GM12878 (cell line): ENCODE data around the gene PARS2. TPM values are rescaled to one million over a fixed set of nuclear protein-coding genes. Genes with fewer than 3 reads are reported as not detected.

Experiments used
- ATAC-seq: fragments of 200-7000 bp; cut with Tn5 transposase; 3 replicates; pipeline ENCODE4 v1.9.1; 2020; ENCODE audit warnings: mild to moderate bottlenecking, moderate library complexity
- BruUV-seq: library from RNA; stranded (reverse); fragments of 400-500 nt; replicated peaks from 2 replicates; lab custom pipeline; 2021; lab: Mats Ljungman, UMichigan
- CTCF ChIA-PET: fragments of 300-600 bp; sonication (Branson Sonifier 250); formaldehyde crosslinking; extraction: SDS; loops from one replicate; lab custom pipeline; 2021; ENCODE audit warnings: inconsistent platforms; lab: Yijun Ruan, JAX
- POLR2A ChIA-PET: fragments of 350-600 bp; formaldehyde crosslinking; extraction: SDS; loops from one replicate; lab custom pipeline; 2021; ENCODE audit warnings: inconsistent platforms; lab: Charles Lee
- RAD21 ChIA-PET: fragments of 300-600 bp; sonication (Branson Sonifier 250); formaldehyde crosslinking; loops from one replicate; lab custom pipeline; 2023; ENCODE audit warnings: antibody characterized with exemption; ENCODE audit not compliant: unreplicated experiment; lab: Charles Lee
- SMC1A ChIA-PET: fragments of 300-600 bp; sonication (Branson Sonifier 250); formaldehyde crosslinking; loops from one replicate; lab custom pipeline; 2023; ENCODE audit not compliant: unreplicated experiment, uncharacterized antibody; lab: Charles Lee
- DNase-seq: peaks from one replicate; pipeline ENCODE4 v3.0.0-alpha.2; 2011; ENCODE audit warnings: low read depth, low spot score
- FAIRE-seq: peaks from 3 replicates; lab custom pipeline; 2011; peaks lifted over from hg19 to GRCh38; lab: Jason Lieb, UNC
- H2AFZ ChIP-seq: 2 replicates; pipeline ENCODE4 v1.6.0; 2011; ENCODE audit warnings: low read depth, low read length, control low read depth; ENCODE audit not compliant: control insufficient read depth
- H3K27ac ChIP-seq: 2 replicates; pipeline ENCODE4 v1.5.1; 2011; ENCODE audit warnings: control low read depth; ENCODE audit not compliant: control insufficient read depth, insufficient read depth
- H3K27me3 ChIP-seq, 2 experiments: replicated peaks in 1 of 2; 2 replicates each; pipeline versions ENCODE4 v1.6.0 to v1.6.1; 2011; ENCODE audit warnings: low read length in 1 of 2; ENCODE audit not compliant: control insufficient read depth in 2 of 2, insufficient read depth in 2 of 2
- H3K36me3 ChIP-seq, 2 experiments: 2 replicates each; pipeline ENCODE4 v1.5.1; 2011; ENCODE audit warnings: low read length in 1 of 2; ENCODE audit not compliant: control insufficient read depth in 2 of 2, insufficient read depth in 2 of 2
- H3K4me1 ChIP-seq: 2 replicates; pipeline ENCODE4 v1.6.1; 2011; ENCODE audit warnings: mild to moderate bottlenecking, low read length, moderate library complexity, mixed read lengths; ENCODE audit not compliant: control insufficient read depth, insufficient read depth
- H3K4me2 ChIP-seq: 2 replicates; pipeline ENCODE4 v1.6.0; 2011; ENCODE audit warnings: control low read depth; ENCODE audit not compliant: control insufficient read depth, insufficient read depth
- H3K4me3 ChIP-seq: fragments of 200-600 bp; sonication (generic); 2 replicates; pipeline ENCODE4 v1.5.1; 2016
- H3K79me2 ChIP-seq: 2 replicates; pipeline ENCODE4 v1.6.0; 2011; ENCODE audit warnings: low read length; ENCODE audit not compliant: control insufficient read depth, insufficient read depth
- H3K9ac ChIP-seq: 2 replicates; pipeline ENCODE4 v1.8.0; 2011; ENCODE audit warnings: low read length, control low read depth, mixed read lengths; ENCODE audit not compliant: control insufficient read depth, insufficient read depth
- H3K9me3 ChIP-seq: replicated peaks from 3 replicates; pipeline ENCODE4 v1.5.1; 2011; ENCODE audit warnings: mild to moderate bottlenecking, low read length; ENCODE audit not compliant: control insufficient read depth, insufficient read depth
- H4K20me1 ChIP-seq: 2 replicates; pipeline ENCODE4 v1.6.0; 2011; ENCODE audit not compliant: control insufficient read depth, insufficient read depth
- E2F4 ChIP-seq: IDR thresholded peaks from 2 replicates; pipeline ENCODE4 v1.6.1; 2012; ENCODE audit warnings: low read depth, low read length, improper control_type of control experiment
- EZH2 ChIP-seq: IDR thresholded peaks from 2 replicates; pipeline ENCODE4 v1.6.1; 2012; ENCODE audit warnings: low read depth, mild to moderate bottlenecking, control low read depth, inconsistent platforms, low read length, borderline replicate concordance; ENCODE audit not compliant: control insufficient read depth
- IKZF1 ChIP-seq: fragments of 450-650 bp; conservative IDR thresholded peaks from 2 replicates; pipeline ENCODE4 v1.6.1; 2017; ENCODE audit warnings: antibody characterized with exemption, mild to moderate bottlenecking
- IRF5 ChIP-seq: fragments of 450-650 bp; IDR thresholded peaks from 2 replicates; pipeline ENCODE4 v1.6.1; 2017; ENCODE audit warnings: borderline replicate concordance
- NR2F1 ChIP-seq: fragments of 450-650 bp; conservative IDR thresholded peaks from 2 replicates; pipeline ENCODE4 v1.6.1; 2017; ENCODE audit warnings: mild to moderate bottlenecking
- TAF1 ChIP-seq: IDR thresholded peaks from 2 replicates; pipeline ENCODE4 v1.6.1; 2011; ENCODE audit warnings: mild to moderate bottlenecking, low read depth, low read length, borderline replicate concordance
- USF2 ChIP-seq: IDR thresholded peaks from 2 replicates; pipeline ENCODE4 v1.6.1; 2011; ENCODE audit warnings: low read depth, low read length, improper control_type of control experiment, borderline replicate concordance
- WGBS: methylation state at CpG from one replicate; pipeline ENCODE4 v1.1.6; 2016; ENCODE audit warnings: low lambda C conversion rate; ENCODE audit not compliant: insufficient replicate concordance, insufficient coverage; ENCODE audit errors: missing lambda C conversion rate; 5-methylcytosine and 5-hydroxymethylcytosine counted together
- in situ Hi-C: fragments of 300-500 bp; cut with MboI; formaldehyde crosslinking; loops from 9 replicates; pipeline ENCODE4 v1.14.3; 2018; ENCODE audit warnings: mixed read lengths
- intact Hi-C: fragments of 100-400 bp; cut with micrococcal nuclease; formaldehyde crosslinking; loops from one replicate; pipeline ENCODE4 v1.14.2; 2022; ENCODE audit not compliant: unreplicated experiment
- polyA plus RNA-seq, 11 experiments: library from polyadenylated mRNA; depleted of rRNA in 4 of 11; unstranded in 6 of 11; stranded (reverse) in 5 of 11; fragments of >200 nt; fragmentation: Nextera tagmentation in 4 of 11; fragmentation: Illumina TruSeq in 1 of 11; extraction: Ambion mirVana in 4 of 11; extraction: Trizol in 1 of 11; gene quantifications; 1 replicate in 1 of 11; 2 replicates in 10 of 11; pipeline versions ENCODE4 v1.2.1 to v1.2.3, GENCODE V29; 2011 to 2016; ENCODE audit warnings: inconsistent platforms in 2 of 11, missing spikeins in 2 of 11, low read depth in 1 of 11
- total RNA-seq, 4 experiments: library from RNA; depleted of rRNA in 3 of 4; stranded (reverse); fragments of >200 nt in 3 of 4; fragmentation: Illumina TruSeq in 1 of 4; extraction: Trizol in 1 of 4; gene quantifications; 2 replicates each; pipeline versions ENCODE4 v1.2.1 to v1.2.3, GENCODE V29; 2013 to 2021

The PARS2 gene
- total and polyA plus RNA-seq, 10 of the 15 experiments (the other 5 are each of a cell fraction or from before 2014, with no cell fraction given) = 3.7 to 12.2 (median 5.9) TPM

- no peak overlapping the region for H2AFZ ChIP-seq
- no peaks in the 10 kb centered on the region for H3K4me1 ChIP-seq
- SMC1A ChIA-PET = no interaction called here
- TF ChIP-seq TAF1 = no peak
- TF ChIP-seq IKZF1 = no peak
- no peak for TF ChIP-seq E2F4
- no peak for TF ChIP-seq NR2F1
- no peak for TF ChIP-seq EZH2
- TF ChIP-seq IRF5 = no peak
- TF ChIP-seq USF2 = no peak
- RAD21 ChIA-PET = no interaction called here
- H3K36me3 ChIP-seq = no peaks in the 10 kb centered on the region
- intact Hi-C loops (no loop called here), in situ Hi-C loops (no loop called here)
- H3K4me2 ChIP-seq = no peak overlapping the region
- no peaks in the 10 kb centered on the region for H3K9me3 ChIP-seq
- no peaks in the 10 kb centered on the region for H3K79me2 ChIP-seq
- BruUV-seq = no TSS peak
- WGBS = 35% methylated on average over 3 of the region's 3 CpGs
- H3K9ac ChIP-seq = no peak overlapping the region
- ATAC-seq = no peak
- no peak for DNase-seq
- CTCF ChIA-PET = no interaction called here
- no peak overlapping the region for H3K27ac ChIP-seq
- no peak for FAIRE-seq
- H4K20me1 ChIP-seq = no peaks in the 10 kb centered on the region
- no peaks in the 10 kb centered on the region; a peak in 1 of 4 replicates for H3K27me3 ChIP-seq
- POLR2A ChIA-PET = no interaction called here
- H3K4me3 ChIP-seq = no peak overlapping the region
Observed at GRCh38 chr1:54710434-54710833, 53.9 kb downstream of the PARS2 start.
